Liver (tissue), 9 donors: ENCODE results near the gene ZNF678. TPM values are rescaled to one million over a fixed set of nuclear protein-coding genes. Genes with fewer than 3 reads are reported as not detected.
A peak's percentile ranks its signal among the peaks of the same experiment; 100 is the strongest.

ENCODE experiments used
- DNase-seq: peaks from one replicate; pipeline ENCODE4 v3.0.0-alpha.2; 2017; ENCODE audit warnings: low spot score
- H3K27ac ChIP-seq, 2 donors: one replicate each; pipeline ENCODE4 v1.7.0; 2013; ENCODE audit warnings: inconsistent platforms in 2 of 2, low read length in 2 of 2, control low read depth in 1 of 2, low read depth in 1 of 2, mild to moderate bottlenecking in 1 of 2
- H3K27me3 ChIP-seq, 4 donors: one replicate each; pipeline versions ENCODE4 v1.6.1 to v1.7.0; 2013; ENCODE audit warnings: low read length in 3 of 4, inconsistent platforms in 1 of 4, mild to moderate bottlenecking in 1 of 4, moderate library complexity in 1 of 4; ENCODE audit not compliant: control insufficient read depth in 4 of 4, insufficient read depth in 4 of 4
- H3K36me3 ChIP-seq, 4 donors: one replicate each; pipeline versions ENCODE4 v1.6.1 to v1.7.0; 2013; ENCODE audit warnings: low read length in 3 of 4, mild to moderate bottlenecking in 3 of 4, low read depth in 1 of 4, moderate library complexity in 1 of 4; ENCODE audit not compliant: control insufficient read depth in 4 of 4, insufficient read depth in 3 of 4
- H3K4me1 ChIP-seq, 4 donors: one replicate each; pipeline versions ENCODE4 v1.6.1 to v1.7.0; 2013; ENCODE audit warnings: low read length in 3 of 4, mild to moderate bottlenecking in 3 of 4, moderate library complexity in 1 of 4; ENCODE audit not compliant: control insufficient read depth in 4 of 4, insufficient read depth in 4 of 4
- H3K4me3 ChIP-seq, 3 donors: one replicate each; pipeline versions ENCODE4 v1.6.1 to v1.7.0; 2013; ENCODE audit warnings: low read length in 3 of 3, control low read depth in 1 of 3, low read depth in 1 of 3, mild to moderate bottlenecking in 1 of 3
- H3K9ac ChIP-seq, 2 donors: one replicate each; pipeline ENCODE4 v1.7.0; 2013; ENCODE audit warnings: low read length in 2 of 2, mild to moderate bottlenecking in 2 of 2, moderate library complexity in 2 of 2, control low read depth in 1 of 2, low read depth in 1 of 2
- H3K9me3 ChIP-seq, 4 donors: one replicate each; pipeline versions ENCODE4 v1.6.1 to v1.7.0; 2013; ENCODE audit warnings: low read length in 3 of 4; ENCODE audit not compliant: control insufficient read depth in 4 of 4
- CTCF ChIP-seq: fragments of 150-350 bp; IDR thresholded peaks from 2 replicates; pipeline ENCODE4 v1.5.1; 2017; ENCODE audit warnings: improper control_type of control experiment, low read depth, low read length; ENCODE audit not compliant: missing input control
- EGR1 ChIP-seq, 2 donors: IDR thresholded peaks; 2 replicates each; pipeline ENCODE4 v1.6.1; 2016 to 2018; ENCODE audit warnings: antibody characterized with exemption in 2 of 2, low read depth in 2 of 2
- FOXA1 ChIP-seq: IDR thresholded peaks from 2 replicates; pipeline ENCODE4 v1.6.1; 2016; ENCODE audit warnings: antibody characterized with exemption
- FOXA2 ChIP-seq: IDR thresholded peaks from 2 replicates; pipeline ENCODE4 v1.6.1; 2016; ENCODE audit warnings: antibody characterized with exemption
- GABPA ChIP-seq, 2 donors: IDR thresholded peaks in 1 of 2; conservative IDR thresholded peaks in 1 of 2; 2 replicates each; pipeline ENCODE4 v1.6.1; 2016; ENCODE audit warnings: antibody characterized with exemption in 2 of 2, mild to moderate bottlenecking in 1 of 2, moderate library complexity in 1 of 2
- HNF4A ChIP-seq, 2 donors: conservative IDR thresholded peaks; 2 replicates each; pipeline ENCODE4 v1.6.1; 2016; ENCODE audit warnings: antibody characterized with exemption in 2 of 2, mild to moderate bottlenecking in 2 of 2
- JUND ChIP-seq, 2 donors: IDR thresholded peaks; 2 replicates each; pipeline ENCODE4 v1.6.1; 2016; ENCODE audit warnings: antibody characterized with exemption in 2 of 2
- MAX ChIP-seq: IDR thresholded peaks from 2 replicates; pipeline ENCODE4 v1.6.1; 2016; ENCODE audit warnings: antibody characterized with exemption
- NR2F2 ChIP-seq: IDR thresholded peaks from 2 replicates; pipeline ENCODE4 v1.6.1; 2016; ENCODE audit warnings: antibody characterized with exemption
- RXRA ChIP-seq, 2 donors: IDR thresholded peaks; 2 replicates each; pipeline ENCODE4 v1.6.1; 2017 to 2018; ENCODE audit warnings: antibody characterized with exemption in 2 of 2, mild to moderate bottlenecking in 1 of 2
- SP1 ChIP-seq: IDR thresholded peaks from 2 replicates; pipeline ENCODE4 v1.6.1; 2018; ENCODE audit warnings: antibody characterized with exemption, mild to moderate bottlenecking
- TAF1 ChIP-seq: conservative IDR thresholded peaks from 2 replicates; pipeline ENCODE4 v1.6.1; 2016; ENCODE audit warnings: antibody characterized with exemption, mild to moderate bottlenecking
- YY1 ChIP-seq: IDR thresholded peaks from 2 replicates; pipeline ENCODE4 v1.6.1; 2016; ENCODE audit warnings: antibody characterized with exemption, mild to moderate bottlenecking
- ZBTB33 ChIP-seq: IDR thresholded peaks from 2 replicates; pipeline ENCODE4 v1.6.1; 2016; ENCODE audit warnings: antibody characterized with exemption
- WGBS: extraction: QIAGEN DNeasy Blood & Tissue Kit; methylation state at CpG from one replicate; pipeline ENCODE4 v1.1.7; 2013; 5-methylcytosine and 5-hydroxymethylcytosine counted together
- polyA plus RNA-seq, 2 donors: library from polyadenylated mRNA; stranded (reverse) in 1 of 2; unstranded in 1 of 2; fragments of 200-250 nt in 1 of 2; fragments of >200 nt in 1 of 2; fragmentation: Nextera tagmentation in 1 of 2; extraction: Ambion mirVana in 1 of 2; gene quantifications; one replicate each; pipeline versions ENCODE4 v1.2.1 to v1.2.3, GENCODE V29; 2013 to 2015
- total RNA-seq, 2 donors: library from RNA; depleted of rRNA; stranded (reverse); fragments of >200 nt; gene quantifications; one replicate each; pipeline ENCODE4 v1.2.3, GENCODE V29; 2014
- TF ChIP-seq, protein P1 (sequence below): IDR thresholded peaks from 2 replicates; pipeline ENCODE4 v1.6.1; 2016; ENCODE audit warnings: antibody characterized with exemption, mild to moderate bottlenecking
- donor health status: healthy.
- donor health status: healthy.
- donor health status: healthy.
- donor health status: healthy.
- donor health status: healthy.

The ZNF678 gene
- total and polyA plus RNA-seq, 4 donors = 0.76 to 16.6 (median 4.2) TPM

- Histone ChIP-seq H3K27me3 (no peaks in the 10 kb centered on the region), H3K27ac (peak overlapping the region in 1 of 2 donors; percentile 1), H3K9me3 (peaks cover 0 to 9% (median 4%) of the 10 kb centered on the region in 4 donors), H3K9ac (peak overlapping the region in 1 of 2 donors; percentile 66), H3K4me3 (peak overlapping the region; percentile 59 to 66 (median 64)), H3K36me3 (no peaks in the 10 kb centered on the region), H3K4me1 (peaks cover 2 to 5% (median 5%) of the 10 kb centered on the region in 4 donors)
- 27% methylated on average over 32 of the region's 32 CpGs for WGBS
- DNase-seq = no peak
- TF ChIP-seq FOXA1 (no peak), HNF4A (conservative IDR thresholded peaks at IDR 0.05) (no peak), GABPA (IDR thresholded peaks at IDR 0.05 in 1 of 2, conservative IDR thresholded peaks at IDR 0.05 in 1 of 2) (no peak), ZBTB33 (no peak), MAX (no peak), SP1 (no peak), NR2F2 (no peak), EGR1 (IDR thresholded peaks at IDR 0.05; ENCODE audit: low read depth in 2 of 2) (no peak), RXRA (IDR thresholded peaks at IDR 0.05) (no peak), YY1 (no peak), TAF1 (no peak), FOXA2 (no peak), CTCF (no peak), JUND (IDR thresholded peaks at IDR 0.05) (no peak)
- TF ChIP-seq, protein P1, sequence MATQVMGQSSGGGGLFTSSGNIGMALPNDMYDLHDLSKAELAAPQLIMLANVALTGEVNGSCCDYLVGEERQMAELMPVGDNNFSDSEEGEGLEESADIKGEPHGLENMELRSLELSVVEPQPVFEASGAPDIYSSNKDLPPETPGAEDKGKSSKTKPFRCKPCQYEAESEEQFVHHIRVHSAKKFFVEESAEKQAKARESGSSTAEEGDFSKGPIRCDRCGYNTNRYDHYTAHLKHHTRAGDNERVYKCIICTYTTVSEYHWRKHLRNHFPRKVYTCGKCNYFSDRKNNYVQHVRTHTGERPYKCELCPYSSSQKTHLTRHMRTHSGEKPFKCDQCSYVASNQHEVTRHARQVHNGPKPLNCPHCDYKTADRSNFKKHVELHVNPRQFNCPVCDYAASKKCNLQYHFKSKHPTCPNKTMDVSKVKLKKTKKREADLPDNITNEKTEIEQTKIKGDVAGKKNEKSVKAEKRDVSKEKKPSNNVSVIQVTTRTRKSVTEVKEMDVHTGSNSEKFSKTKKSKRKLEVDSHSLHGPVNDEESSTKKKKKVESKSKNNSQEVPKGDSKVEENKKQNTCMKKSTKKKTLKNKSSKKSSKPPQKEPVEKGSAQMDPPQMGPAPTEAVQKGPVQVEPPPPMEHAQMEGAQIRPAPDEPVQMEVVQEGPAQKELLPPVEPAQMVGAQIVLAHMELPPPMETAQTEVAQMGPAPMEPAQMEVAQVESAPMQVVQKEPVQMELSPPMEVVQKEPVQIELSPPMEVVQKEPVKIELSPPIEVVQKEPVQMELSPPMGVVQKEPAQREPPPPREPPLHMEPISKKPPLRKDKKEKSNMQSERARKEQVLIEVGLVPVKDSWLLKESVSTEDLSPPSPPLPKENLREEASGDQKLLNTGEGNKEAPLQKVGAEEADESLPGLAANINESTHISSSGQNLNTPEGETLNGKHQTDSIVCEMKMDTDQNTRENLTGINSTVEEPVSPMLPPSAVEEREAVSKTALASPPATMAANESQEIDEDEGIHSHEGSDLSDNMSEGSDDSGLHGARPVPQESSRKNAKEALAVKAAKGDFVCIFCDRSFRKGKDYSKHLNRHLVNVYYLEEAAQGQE = no peak
These were observed 21.6 kb upstream of the ZNF678 start for GRCh38 chr1:227541796-227542152.
